Breast epithelium (tissue), 4 donors: Measurements from ENCODE around the gene SLC44A4. TPM values are rescaled to one million over a fixed set of nuclear protein-coding genes. Genes with fewer than 3 reads are reported as not detected.

Experiments
- DNase-seq, 2 donors: peaks; one replicate each; pipeline ENCODE4 v3.0.0-alpha.2; 2019; ENCODE audit warnings: low spot score in 2 of 2
- H3K27ac ChIP-seq, 2 donors: fragments of 200-600 bp; sonication (generic) in 1 of 2; one replicate each; pipeline ENCODE4 v1.5.1; 2016 to 2019; ENCODE audit warnings: mild to moderate bottlenecking in 1 of 2
- H3K27me3 ChIP-seq, 2 donors: fragments of 200-600 bp; sonication (generic) in 1 of 2; one replicate each; pipeline versions ENCODE4 v1.5.1 to v1.6.0; 2017 to 2019; ENCODE audit warnings: control low read depth in 1 of 2, mild to moderate bottlenecking in 1 of 2
- H3K36me3 ChIP-seq: fragments of 200-600 bp; one replicate; pipeline ENCODE4 v1.5.1; 2019
- H3K4me1 ChIP-seq, 2 donors: fragments of 200-600 bp; sonication (generic); one replicate each; pipeline ENCODE4 v1.5.1; 2016 to 2019; ENCODE audit warnings: control low read depth in 1 of 2
- H3K4me3 ChIP-seq, 3 donors: fragments of 200-600 bp; sonication (generic); 1 replicate in 2 of 3; 2 replicates in 1 of 3; pipeline ENCODE4 v1.5.1; 2016 to 2019; ENCODE audit warnings: mild to moderate bottlenecking in 3 of 3, moderate library complexity in 2 of 3
- H3K9me3 ChIP-seq, 2 donors: fragments of 200-600 bp; sonication (generic) in 1 of 2; one replicate each; pipeline ENCODE4 v1.5.1; 2016 to 2019; ENCODE audit warnings: control low read depth in 1 of 2
- POLR2A ChIP-seq: fragments of 450-650 bp; IDR thresholded peaks from one replicate; pipeline ENCODE4 v1.6.1; 2016; ENCODE audit warnings: antibody characterized with exemption, mild to moderate bottlenecking, moderate library complexity
- POLR2AphosphoS5 ChIP-seq, 3 donors: sonication (generic); formaldehyde crosslinking; IDR thresholded peaks; one replicate each; pipeline ENCODE4 v1.6.1; 2017; ENCODE audit warnings: antibody characterized with exemption in 3 of 3
- intact Hi-C: fragments of 100-400 bp; cut with DNase I; formaldehyde crosslinking; loops from one replicate; pipeline ENCODE4 v1.15.1; 2023; ENCODE audit warnings: low total_unique reads
- total RNA-seq, 3 donors: library from RNA; depleted of rRNA; stranded (reverse); fragments of >200 nt; gene quantifications; one replicate each; pipeline ENCODE4 v1.1.0, GENCODE V29; 2016
- TF ChIP-seq, protein P1 (sequence below), 3 donors: fragments of 450-650 bp; IDR thresholded peaks; one replicate each; pipeline ENCODE4 v1.5.1; 2016 to 2017; ENCODE audit warnings: antibody characterized with exemption in 3 of 3, mild to moderate bottlenecking in 3 of 3, moderate library complexity in 3 of 3

The SLC44A4 gene
- total RNA-seq, 3 donors from 2014 or later = 0.32 to 35.4 (median 10.5) TPM

DNA sequence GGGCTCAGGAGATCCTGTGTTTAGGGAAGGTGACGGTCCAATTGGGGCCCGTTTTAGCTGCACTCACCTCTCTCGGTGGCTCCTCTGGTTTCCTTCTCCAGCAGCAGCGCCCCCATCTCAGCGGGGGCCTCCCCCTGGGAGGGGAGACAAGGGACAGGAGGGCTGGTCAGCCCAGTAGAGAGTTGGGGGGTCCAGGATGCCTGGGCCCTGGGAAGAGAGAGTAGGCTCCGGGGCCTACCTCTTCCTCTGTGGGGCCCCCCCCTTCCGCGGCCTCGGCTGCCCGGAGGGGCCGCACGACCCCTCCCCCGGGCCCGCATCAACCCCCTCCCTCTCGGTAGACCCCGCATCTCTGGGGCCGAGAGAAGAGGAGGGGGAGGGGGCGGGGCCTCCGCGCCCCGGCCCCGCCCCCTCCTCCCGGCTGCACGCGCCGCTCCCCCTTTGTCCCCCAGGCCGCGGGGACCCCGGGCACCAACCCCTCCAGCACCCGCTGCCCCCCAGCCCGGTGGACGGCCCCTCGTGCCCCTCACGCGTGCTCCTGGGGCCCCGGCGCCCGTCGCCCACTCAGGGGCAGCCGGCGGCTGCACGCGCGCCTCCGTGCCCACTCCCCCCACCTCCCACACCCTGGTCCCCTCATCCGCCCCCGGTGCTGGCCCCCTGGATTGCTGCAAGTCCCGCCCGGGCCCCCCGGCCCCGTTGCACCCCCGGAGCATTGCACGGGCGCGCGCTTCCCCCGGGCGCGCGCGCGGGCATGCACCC is 18.2 kb upstream of the SLC44A4 start:
- H3K9me3 ChIP-seq = no peaks in the 10 kb centered on the region
- peaks cover 0 to 4% of the 10 kb centered on the region in 2 donors for H3K4me1 ChIP-seq
- peak overlapping the region; percentile 86 to 89 for H3K27ac ChIP-seq
- TF ChIP-seq POLR2A (no peak), POLR2AphosphoS5 (IDR thresholded peaks at IDR 0.05) (no peak)
- TF ChIP-seq, protein P1, sequence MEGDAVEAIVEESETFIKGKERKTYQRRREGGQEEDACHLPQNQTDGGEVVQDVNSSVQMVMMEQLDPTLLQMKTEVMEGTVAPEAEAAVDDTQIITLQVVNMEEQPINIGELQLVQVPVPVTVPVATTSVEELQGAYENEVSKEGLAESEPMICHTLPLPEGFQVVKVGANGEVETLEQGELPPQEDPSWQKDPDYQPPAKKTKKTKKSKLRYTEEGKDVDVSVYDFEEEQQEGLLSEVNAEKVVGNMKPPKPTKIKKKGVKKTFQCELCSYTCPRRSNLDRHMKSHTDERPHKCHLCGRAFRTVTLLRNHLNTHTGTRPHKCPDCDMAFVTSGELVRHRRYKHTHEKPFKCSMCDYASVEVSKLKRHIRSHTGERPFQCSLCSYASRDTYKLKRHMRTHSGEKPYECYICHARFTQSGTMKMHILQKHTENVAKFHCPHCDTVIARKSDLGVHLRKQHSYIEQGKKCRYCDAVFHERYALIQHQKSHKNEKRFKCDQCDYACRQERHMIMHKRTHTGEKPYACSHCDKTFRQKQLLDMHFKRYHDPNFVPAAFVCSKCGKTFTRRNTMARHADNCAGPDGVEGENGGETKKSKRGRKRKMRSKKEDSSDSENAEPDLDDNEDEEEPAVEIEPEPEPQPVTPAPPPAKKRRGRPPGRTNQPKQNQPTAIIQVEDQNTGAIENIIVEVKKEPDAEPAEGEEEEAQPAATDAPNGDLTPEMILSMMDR (IDR thresholded peaks at IDR 0.05) = no peak
- H3K27me3 ChIP-seq = no peaks in the 10 kb centered on the region
- DNase-seq = no peak
- H3K36me3 ChIP-seq = no peaks in the 10 kb centered on the region
- intact Hi-C loops = loop anchor here (2.0 kb wide), 1 partner anchor 56 kb away; no protein-coding TSS in a partner anchor
- peak overlapping the region; percentile 88 to 99 (median 94) for H3K4me3 ChIP-seq

- intact Hi-C loops = loop anchor here (2.0 kb wide), 1 partner anchor 56 kb away; no protein-coding TSS in a partner anchor
- no peak for TF ChIP-seq POLR2A
- TF ChIP-seq, protein P1 (IDR thresholded peaks at IDR 0.05) = no peak
- no peak for TF ChIP-seq POLR2AphosphoS5 (IDR thresholded peaks at IDR 0.05)
- no peaks in the 10 kb centered on the region for H3K36me3 ChIP-seq
These were observed 17.7 kb upstream of the SLC44A4 start for GRCh38 chr6:31896493-31896855.

GRCh38 chr6:31892821-31893220 is 14.0 kb upstream of the SLC44A4 start:
- H3K9me3 ChIP-seq = no peaks in the 10 kb centered on the region
- no peak overlapping the region for H3K27ac ChIP-seq
- intact Hi-C loops = no loop called here
- no peak overlapping the region for H3K4me3 ChIP-seq
- H3K4me1 ChIP-seq = no peaks in the 10 kb centered on the region
- TF ChIP-seq POLR2A (no peak), POLR2AphosphoS5 (IDR thresholded peaks at IDR 0.05) (no peak)
- TF ChIP-seq, protein P1 (IDR thresholded peaks at IDR 0.05) = no peak
- DNase-seq = no peak
- peaks cover 2% of the 10 kb centered on the region for H3K36me3 ChIP-seq
- H3K27me3 ChIP-seq = no peaks in the 10 kb centered on the region

More at GRCh38 chr6:31896493-31896855, 17.7 kb upstream of the SLC44A4 start:
- Histone ChIP-seq H3K4me3 (peak overlapping the region; percentile 88 to 99 (median 94)), H3K27ac (peak overlapping the region; percentile 86 to 89), H3K27me3 (no peaks in the 10 kb centered on the region), H3K4me1 (peaks cover 0 to 4% of the 10 kb centered on the region in 2 donors), H3K9me3 (no peaks in the 10 kb centered on the region)
- DNase-seq = no peak

DNA sequence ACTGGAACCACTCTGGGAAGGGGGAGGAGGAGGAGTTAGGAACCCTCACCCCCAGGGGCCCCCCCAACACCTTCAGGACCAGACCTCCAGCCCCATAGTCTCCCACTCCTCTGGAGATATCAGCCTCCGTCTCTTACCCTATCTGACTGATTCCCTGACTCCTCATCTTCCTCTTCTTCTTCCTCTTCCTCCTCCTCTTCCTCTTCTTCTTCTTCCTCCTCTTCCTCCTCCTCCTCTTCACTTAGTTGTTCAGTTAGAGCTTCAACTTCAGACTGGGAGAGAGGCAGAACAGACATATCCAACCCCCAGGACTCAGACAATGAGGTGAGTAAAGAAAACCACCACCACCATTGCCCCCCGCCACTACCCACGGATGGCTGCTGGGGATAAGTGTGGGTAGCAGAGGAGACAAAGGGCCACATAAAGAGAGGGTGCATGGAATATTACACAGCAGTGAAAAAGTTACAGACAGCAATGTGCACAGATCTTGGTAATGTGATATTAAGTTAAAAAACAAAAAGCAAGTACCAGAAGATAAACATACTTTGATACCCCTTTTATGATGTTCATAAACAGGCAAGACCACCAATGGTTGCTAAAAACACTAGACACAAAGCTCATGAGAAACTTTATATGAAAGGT is 10.7 kb upstream of the SLC44A4 start:
- Histone ChIP-seq H3K9me3 (no peaks in the 10 kb centered on the region), H3K27me3 (no peaks in the 10 kb centered on the region), H3K4me1 (no peaks in the 10 kb centered on the region), H3K4me3 (no peak overlapping the region), H3K36me3 (peaks cover 16% of the 10 kb centered on the region), H3K27ac (no peak overlapping the region)
- TF ChIP-seq, protein P1 (IDR thresholded peaks at IDR 0.05) = no peak
- TF ChIP-seq POLR2AphosphoS5 (IDR thresholded peaks at IDR 0.05) = no peak
- TF ChIP-seq POLR2A = no peak
- no peak for DNase-seq
- intact Hi-C loops = no loop called here
